Measurements from ENCODE around the gene USP7.

USP7 gene

DNA sequence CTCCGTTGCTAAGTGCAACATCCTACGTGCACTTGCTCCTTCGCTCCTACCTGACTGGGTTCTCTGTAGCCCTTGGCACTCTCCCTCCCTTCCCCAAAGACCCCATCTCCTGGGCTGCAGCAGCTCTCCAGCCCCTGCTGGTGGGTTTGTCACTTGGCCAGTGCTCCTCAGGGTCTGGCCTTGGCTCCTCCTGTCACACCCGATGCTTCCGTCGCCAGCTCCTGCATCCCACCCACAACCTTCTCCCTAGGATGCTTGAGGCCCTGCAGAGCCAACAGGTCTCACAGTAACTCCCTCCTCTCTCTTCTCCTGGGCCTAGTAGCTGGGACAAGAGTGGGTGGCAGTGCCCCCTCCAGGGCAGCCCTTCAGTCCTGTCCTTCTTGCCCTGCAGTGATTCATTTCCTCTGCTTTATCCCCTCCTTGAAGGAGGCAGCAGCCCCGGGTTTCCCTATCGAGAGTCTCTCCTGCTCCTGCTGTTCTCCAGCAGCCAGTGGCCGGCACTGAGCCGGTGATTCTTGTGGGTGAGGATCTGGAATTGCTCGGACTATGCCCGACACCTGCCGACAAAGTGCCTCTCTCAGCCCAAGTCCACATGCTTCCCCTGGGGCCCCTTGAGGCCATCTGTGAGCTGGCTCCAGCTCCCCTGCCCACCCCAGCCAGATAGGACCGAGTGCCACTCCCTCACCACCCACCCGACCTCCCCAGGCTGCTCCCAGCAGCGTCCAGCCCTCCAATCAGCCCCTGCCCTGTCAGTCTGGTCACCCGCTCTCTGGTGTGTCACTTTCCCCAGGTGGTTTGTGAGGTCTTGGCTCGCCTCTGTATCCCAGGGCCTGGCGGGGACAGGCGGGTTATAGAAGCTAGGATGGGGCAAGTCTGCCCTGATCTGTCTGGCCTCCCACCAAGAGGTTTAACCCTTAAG is 77.8 kb downstream of the USP7 start:
- POLR2A ChIA-PET = interaction anchor here (1.2 kb wide), 1 partner anchor 17 kb away, joined by 4 read pairs; the partner anchor contains the start of gene CARHSP1
- CTCF ChIA-PET = no interaction called here
- TF ChIP-seq TARDBP (IDR thresholded peaks at IDR 0.05) = no peak
- no peak for TF ChIP-seq L3MBTL2 (conservative IDR thresholded peaks at IDR 0.05)
- no peak for TF ChIP-seq LEF1 (IDR thresholded peaks at IDR 0.05; ENCODE audit: borderline replicate concordance)
- no peak for TF ChIP-seq FOXM1 (IDR thresholded peaks at IDR 0.05; ENCODE audit: borderline replicate concordance)
- TF ChIP-seq FOXA1 (IDR thresholded peaks at IDR 0.05) = no peak
- TF ChIP-seq BHLHE40 (IDR thresholded peaks at IDR 0.05; ENCODE audit: borderline replicate concordance) = no peak
- TF ChIP-seq HDGF (IDR thresholded peaks at IDR 0.05; ENCODE audit: borderline replicate concordance) = no peak
- TF ChIP-seq SUZ12 (IDR thresholded peaks at IDR 0.05) = no peak
- TF ChIP-seq ARNT (IDR thresholded peaks at IDR 0.05) = no peak
- no peak for TF ChIP-seq ELF4 (IDR thresholded peaks at IDR 0.05)
- TF ChIP-seq NFRKB (IDR thresholded peaks at IDR 0.05) = no peak
- no peak for TF ChIP-seq CTBP1 (IDR thresholded peaks at IDR 0.05; ENCODE audit: borderline replicate concordance)
- no peak for TF ChIP-seq FOXK2 (IDR thresholded peaks at IDR 0.05)
- no peak for DNase-seq (ENCODE audit: extremely low spot score)

DNA sequence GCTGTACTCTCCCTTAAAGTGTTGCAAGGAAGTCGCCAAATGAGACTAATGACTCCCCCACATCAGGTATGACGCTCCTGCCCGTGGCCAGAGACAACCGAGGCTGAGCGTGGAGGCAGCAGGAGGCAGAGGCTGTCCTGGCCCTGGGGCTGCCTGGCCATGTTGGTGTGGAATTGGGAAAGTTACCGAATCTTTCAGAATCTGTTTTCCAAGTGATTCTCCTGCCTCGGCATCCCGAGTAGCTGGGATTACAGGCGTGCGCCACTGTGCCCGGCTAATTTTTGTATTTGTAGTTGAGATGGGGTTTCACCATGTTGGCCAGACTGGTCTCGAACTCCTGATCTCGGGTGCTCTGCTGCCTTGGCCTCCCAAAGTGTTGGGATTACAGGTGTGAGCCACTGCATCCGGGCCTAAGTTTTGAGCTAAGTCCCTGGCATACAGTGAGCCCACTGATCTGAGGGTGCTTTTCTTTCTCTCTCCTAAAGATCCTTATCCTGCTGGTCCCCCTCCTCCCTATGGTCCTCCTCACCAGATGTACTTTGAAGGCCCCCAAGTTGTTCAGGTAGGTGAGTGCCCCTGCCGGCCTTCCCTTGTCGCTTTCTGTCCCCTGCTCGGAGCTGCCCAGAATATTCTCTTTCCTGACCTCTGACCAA is 80.9 kb downstream of the USP7 start:
- no peak for DNase-seq (ENCODE audit: extremely low spot score)
- ChIA-PET POLR2A (interaction anchor here (1.1 kb wide), 1 partner anchor 14 kb away, joined by 3 read pairs; the partner anchor contains the start of gene CARHSP1), CTCF (no interaction called here)
- no peak for TF ChIP-seq LEF1 (IDR thresholded peaks at IDR 0.05; ENCODE audit: borderline replicate concordance)
- no peak for TF ChIP-seq FOXM1 (IDR thresholded peaks at IDR 0.05; ENCODE audit: borderline replicate concordance)
- TF ChIP-seq ARNT (IDR thresholded peaks at IDR 0.05) = no peak
- TF ChIP-seq PKNOX1 (IDR thresholded peaks at IDR 0.05) = no peak
- no peak for TF ChIP-seq SUZ12 (IDR thresholded peaks at IDR 0.05)
- no peak for TF ChIP-seq FOXK2 (IDR thresholded peaks at IDR 0.05)
- no peak for TF ChIP-seq BHLHE40 (IDR thresholded peaks at IDR 0.05; ENCODE audit: borderline replicate concordance)
- TF ChIP-seq ZNF384 (IDR thresholded peaks at IDR 0.05) = no peak
- no peak for TF ChIP-seq ELF4 (IDR thresholded peaks at IDR 0.05)
- TF ChIP-seq FOXA1 (IDR thresholded peaks at IDR 0.05) = no peak
- TF ChIP-seq SP1 (IDR thresholded peaks at IDR 0.05) = no peak
- TF ChIP-seq CTBP1 (IDR thresholded peaks at IDR 0.05; ENCODE audit: borderline replicate concordance) = no peak
- no peak for TF ChIP-seq TARDBP (IDR thresholded peaks at IDR 0.05)
- TF ChIP-seq HDGF (IDR thresholded peaks at IDR 0.05; ENCODE audit: borderline replicate concordance) = no peak
- TF ChIP-seq L3MBTL2 (conservative IDR thresholded peaks at IDR 0.05) = no peak
- TF ChIP-seq NFRKB (IDR thresholded peaks at IDR 0.05) = no peak

GRCh38 chr16:8882041-8882617 is 81.6 kb downstream of the USP7 start, which contains the start of gene LITAFD:
Gene LITAFD, plus strand, starts transcription at chr16:8882351. Its CDS starts 2,005 bp downstream, at chr16:8884356.
- ChIA-PET CTCF (interaction anchor here (1.3 kb wide), 1 partner anchor 13 kb away, joined by 3 read pairs; the partner anchor contains the start of gene CARHSP1), POLR2A (interaction anchor here (1.1 kb wide), 1 partner anchor 13 kb away, joined by 3 read pairs; the partner anchor contains the start of gene CARHSP1)
- TF ChIP-seq FOXM1 (IDR thresholded peaks at IDR 0.05; ENCODE audit: borderline replicate concordance) (no peak), ELF4 (IDR thresholded peaks at IDR 0.05) (no peak), FOXK2 (IDR thresholded peaks at IDR 0.05) (no peak), L3MBTL2 (conservative IDR thresholded peaks at IDR 0.05) (no peak), SUZ12 (IDR thresholded peaks at IDR 0.05) (no peak), BHLHE40 (IDR thresholded peaks at IDR 0.05; ENCODE audit: borderline replicate concordance) (no peak), ZNF384 (IDR thresholded peaks at IDR 0.05) (no peak), NFRKB (IDR thresholded peaks at IDR 0.05) (no peak), LEF1 (IDR thresholded peaks at IDR 0.05; ENCODE audit: borderline replicate concordance) (no peak), PKNOX1 (IDR thresholded peaks at IDR 0.05) (no peak), CTBP1 (IDR thresholded peaks at IDR 0.05; ENCODE audit: borderline replicate concordance) (no peak), HDGF (IDR thresholded peaks at IDR 0.05; ENCODE audit: borderline replicate concordance) (no peak), FOXA1 (IDR thresholded peaks at IDR 0.05) (no peak), TARDBP (IDR thresholded peaks at IDR 0.05) (no peak), ARNT (IDR thresholded peaks at IDR 0.05) (no peak), SP1 (IDR thresholded peaks at IDR 0.05) (no peak)
- no peak for DNase-seq (ENCODE audit: extremely low spot score)

DNA sequence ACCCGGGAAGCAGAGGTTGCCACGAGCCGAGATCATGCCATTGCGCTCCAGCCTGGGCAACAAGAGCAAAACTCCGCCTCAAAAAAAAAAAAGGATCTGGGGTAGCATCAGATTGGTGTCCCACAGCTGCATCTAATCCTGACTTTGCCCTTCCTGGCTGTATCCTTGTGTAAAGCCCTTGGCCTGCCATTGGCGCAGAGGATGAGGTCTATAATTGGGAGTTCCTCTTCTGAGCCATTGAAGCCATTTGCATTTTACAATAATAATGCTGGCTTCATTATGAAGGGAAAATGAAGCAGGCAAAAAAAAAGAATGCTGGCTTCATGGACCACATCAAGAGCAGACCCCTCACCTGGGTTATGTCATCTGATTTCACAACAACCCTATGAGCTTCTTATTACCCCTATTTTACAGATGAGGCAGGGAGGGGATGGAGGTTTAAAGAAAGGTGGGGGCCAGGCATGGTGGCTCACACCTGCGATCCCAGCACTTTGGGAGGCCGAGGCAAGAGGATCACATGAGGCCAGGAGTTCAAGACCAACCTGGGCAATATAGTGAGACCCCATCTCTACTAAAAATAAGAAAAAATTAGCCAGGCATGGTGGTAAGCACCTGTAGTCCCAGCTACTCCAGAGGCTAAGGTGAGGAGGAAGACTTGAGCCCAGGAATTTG is 82.7 kb downstream of the USP7 start:
- no peak for DNase-seq (ENCODE audit: extremely low spot score)
- TF ChIP-seq FOXA1 (IDR thresholded peaks at IDR 0.05) (no peak), L3MBTL2 (conservative IDR thresholded peaks at IDR 0.05) (no peak), FOXK2 (IDR thresholded peaks at IDR 0.05) (no peak), SP1 (IDR thresholded peaks at IDR 0.05) (no peak), CTBP1 (IDR thresholded peaks at IDR 0.05; ENCODE audit: borderline replicate concordance) (no peak), ELF4 (IDR thresholded peaks at IDR 0.05) (no peak), SUZ12 (IDR thresholded peaks at IDR 0.05) (no peak), ARNT (IDR thresholded peaks at IDR 0.05) (no peak), PKNOX1 (IDR thresholded peaks at IDR 0.05) (no peak), LEF1 (IDR thresholded peaks at IDR 0.05; ENCODE audit: borderline replicate concordance) (no peak), NFRKB (IDR thresholded peaks at IDR 0.05) (no peak), TARDBP (IDR thresholded peaks at IDR 0.05) (no peak), HDGF (IDR thresholded peaks at IDR 0.05; ENCODE audit: borderline replicate concordance) (no peak), ZNF384 (IDR thresholded peaks at IDR 0.05) (no peak), FOXM1 (IDR thresholded peaks at IDR 0.05; ENCODE audit: borderline replicate concordance) (no peak), BHLHE40 (IDR thresholded peaks at IDR 0.05; ENCODE audit: borderline replicate concordance) (no peak)
- POLR2A ChIA-PET = no interaction called here
- CTCF ChIA-PET = interaction anchor here (0.6 to 1.3 kb wide), 5 partner anchors 11 to 254 kb away, joined by 3 read pairs; partner anchors contain the start of gene CARHSP1

Measured in HEK293T (cell line).